H1 (cell line): Measurements from ENCODE around the gene FAAH. TPM values are rescaled to one million over a fixed set of nuclear protein-coding genes. Genes with fewer than 3 reads are reported as not detected.
"Not testable (repeated sequence)": the region's sequence is repeated elsewhere in the genome, so short reads cannot be mapped to it uniquely, and the experiment has no call there.

Source experiments
- CTCF ChIA-PET: fragments of 300-600 bp; sonication (Branson Sonifier 250); formaldehyde crosslinking; loops from one replicate; lab custom pipeline; 2021; ENCODE audit not compliant: partially characterized antibody; lab: Charles Lee
- POLR2A ChIA-PET: fragments of 300-600 bp; sonication (Branson Sonifier 250); formaldehyde crosslinking; loops from one replicate; lab custom pipeline; 2021; ENCODE audit warnings: inconsistent platforms; ENCODE audit not compliant: partially characterized antibody; lab: Charles Lee
- DNase-seq, 2 experiments: peaks; one replicate each; pipeline versions ENCODE4 v3.0.0 to v3.0.0-alpha.2; 2010 to 2022; ENCODE audit warnings: low spot score in 2 of 2, low read depth in 1 of 2, mixed read lengths in 1 of 2
- FAIRE-seq: peaks from 2 replicates; lab custom pipeline; 2011; peaks lifted over from hg19 to GRCh38; lab: Jason Lieb, UNC
- H2AFZ ChIP-seq: 2 replicates; pipeline ENCODE4 v1.8.1; 2012; ENCODE audit warnings: low read length, inconsistent platforms
- H2AK5ac ChIP-seq: 2 replicates; pipeline ENCODE4 v1.6.1; 2013; ENCODE audit warnings: low read depth, low read length
- H2BK120ac ChIP-seq: replicated peaks from 2 replicates; pipeline ENCODE3; 2013; ENCODE audit warnings: low read depth, low read length, inconsistent platforms
- H2BK12ac ChIP-seq: 2 replicates; pipeline ENCODE4 v1.6.1; 2013; ENCODE audit warnings: low read depth, low read length
- H2BK15ac ChIP-seq: 2 replicates; pipeline ENCODE4 v1.6.1; 2013; ENCODE audit warnings: low read length
- H2BK20ac ChIP-seq: 2 replicates; pipeline ENCODE4 v1.6.1; 2013; ENCODE audit warnings: low read length
- H2BK5ac ChIP-seq: 2 replicates; pipeline ENCODE4 v1.6.1; 2013; ENCODE audit warnings: low read depth, low read length
- H3K14ac ChIP-seq: 2 replicates; pipeline ENCODE4 v1.6.1; 2013; ENCODE audit warnings: inconsistent platforms; ENCODE audit not compliant: insufficient read length
- H3K18ac ChIP-seq: 2 replicates; pipeline ENCODE4 v1.6.1; 2013; ENCODE audit warnings: low read length; ENCODE audit errors: extremely low read depth
- H3K23ac ChIP-seq: 2 replicates; pipeline ENCODE4 v1.6.1; 2013; ENCODE audit warnings: inconsistent platforms; ENCODE audit not compliant: insufficient read length
- H3K23me2 ChIP-seq: 2 replicates; pipeline ENCODE4 v1.6.1; 2013; ENCODE audit warnings: low read depth, low read length
- H3K27ac ChIP-seq: 2 replicates; pipeline ENCODE4 v1.6.1; 2011; ENCODE audit warnings: low read depth, low read length, inconsistent platforms
- H3K27me3 ChIP-seq, 4 experiments: replicated peaks in 1 of 4; 1 replicate in 1 of 4; 2 replicates in 3 of 4; pipeline versions ENCODE4 v1.6.1 to v1.8.1; 2011 to 2013; ENCODE audit warnings: low read length in 3 of 4, mild to moderate bottlenecking in 3 of 4, inconsistent platforms in 2 of 4, mixed read lengths in 2 of 4, moderate library complexity in 1 of 4; ENCODE audit not compliant: control insufficient read depth in 3 of 4, insufficient read depth in 3 of 4; ENCODE audit errors: extremely low read depth in 1 of 4
- H3K36me3 ChIP-seq, 4 experiments: 2 replicates each; pipeline versions ENCODE4 v1.6.1 to v1.8.1; 2011 to 2013; ENCODE audit warnings: mild to moderate bottlenecking in 4 of 4, low read length in 3 of 4, moderate library complexity in 2 of 4, control low read depth in 1 of 4, inconsistent platforms in 1 of 4; ENCODE audit not compliant: insufficient read depth in 4 of 4, control insufficient read depth in 2 of 4
- H3K4ac ChIP-seq: replicated peaks from 2 replicates; pipeline ENCODE3; 2013; ENCODE audit warnings: low read length, low read depth, mixed read lengths, inconsistent platforms; ENCODE audit not compliant: insufficient read length
- H3K4me1 ChIP-seq, 4 experiments: replicated peaks in 1 of 4; 1 replicate in 1 of 4; 2 replicates in 3 of 4; pipeline versions ENCODE4 v1.6.1 to v1.8.1; 2011 to 2013; ENCODE audit warnings: low read length in 3 of 4, inconsistent platforms in 2 of 4, mixed read lengths in 1 of 4; ENCODE audit not compliant: insufficient read depth in 4 of 4, control insufficient read depth in 3 of 4
- H3K4me2 ChIP-seq, 2 experiments: 2 replicates each; pipeline versions ENCODE4 v1.6.1 to v1.8.1; 2011 to 2013; ENCODE audit warnings: low read depth in 2 of 2, low read length in 2 of 2, control low read depth in 1 of 2, inconsistent platforms in 1 of 2, mild to moderate bottlenecking in 1 of 2; ENCODE audit not compliant: insufficient read depth in 1 of 2
- H3K4me3 ChIP-seq, 4 experiments: fragments of 200-600, 300-600 bp in 1 of 4; sonication (generic), shearing (Covaris generic), sonication (Bioruptor Twin) in 1 of 4; 2 replicates each; pipeline versions ENCODE4 v1.5.1 to v1.8.1; 2011 to 2016; ENCODE audit warnings: low read length in 4 of 4, low read depth in 3 of 4, control low read depth in 2 of 4, inconsistent platforms in 2 of 4, mild to moderate bottlenecking in 2 of 4, mixed read lengths in 1 of 4, moderate library complexity in 1 of 4; ENCODE audit not compliant: insufficient read depth in 2 of 4; ENCODE audit errors: extremely low read depth in 1 of 4
- H3K56ac ChIP-seq: replicated peaks from 2 replicates; pipeline ENCODE3; 2013; ENCODE audit warnings: low read depth, mild to moderate bottlenecking, mixed read lengths, low read length, inconsistent platforms; ENCODE audit not compliant: insufficient read length
- H3K79me1 ChIP-seq: 2 replicates; pipeline ENCODE4 v1.6.1; 2013; ENCODE audit warnings: low read depth, low read length, control low read depth
- H3K79me2 ChIP-seq, 2 experiments: 2 replicates each; pipeline versions ENCODE4 v1.6.1 to v1.8.1; 2012 to 2013; ENCODE audit warnings: low read length in 2 of 2, mild to moderate bottlenecking in 2 of 2, inconsistent platforms in 1 of 2; ENCODE audit not compliant: insufficient read depth in 2 of 2, control insufficient read depth in 1 of 2
- H3K9ac ChIP-seq, 4 experiments: replicated peaks in 1 of 4; 1 replicate in 1 of 4; 2 replicates in 3 of 4; pipeline versions ENCODE4 v1.6.1 to v1.8.1; 2011 to 2013; ENCODE audit warnings: low read depth in 3 of 4, low read length in 3 of 4, control low read depth in 2 of 4, mild to moderate bottlenecking in 2 of 4, moderate library complexity in 2 of 4, inconsistent platforms in 1 of 4; ENCODE audit errors: extremely low read depth in 1 of 4
- H3K9me3 ChIP-seq, 2 experiments: 2 replicates each; pipeline versions ENCODE4 v1.6.1 to v1.8.1; 2012 to 2013; ENCODE audit warnings: mild to moderate bottlenecking in 2 of 2, moderate library complexity in 2 of 2, control low read depth in 1 of 2, inconsistent platforms in 1 of 2, low read depth in 1 of 2, low read length in 1 of 2, mixed read lengths in 1 of 2; ENCODE audit not compliant: insufficient read depth in 2 of 2
- H4K20me1 ChIP-seq, 2 experiments: replicated peaks in 1 of 2; 2 replicates each; pipeline versions ENCODE3 to v1.8.1; 2011 to 2013; ENCODE audit warnings: inconsistent platforms in 2 of 2, low read length in 2 of 2, mild to moderate bottlenecking in 1 of 2; ENCODE audit not compliant: insufficient read depth in 2 of 2, control insufficient read depth in 1 of 2
- H4K5ac ChIP-seq: 2 replicates; pipeline ENCODE4 v1.6.1; 2013; ENCODE audit warnings: low read length, low read depth, mixed read lengths, inconsistent platforms; ENCODE audit not compliant: insufficient read length
- H4K8ac ChIP-seq: 2 replicates; pipeline ENCODE4 v1.8.0; 2013; ENCODE audit warnings: mild to moderate bottlenecking, moderate library complexity, low read length, inconsistent platforms; ENCODE audit not compliant: insufficient read depth; ENCODE audit errors: extremely low read depth
- H4K91ac ChIP-seq: replicated peaks from 2 replicates; pipeline ENCODE3; 2013; ENCODE audit warnings: low read length, mixed read lengths, inconsistent platforms; ENCODE audit not compliant: insufficient read length
- MAFK ChIP-seq: IDR thresholded peaks from 2 replicates; pipeline ENCODE4 v1.6.1; 2012; ENCODE audit warnings: low read depth, mild to moderate bottlenecking, improper control_type of control experiment, low read length
- WGBS, 2 experiments: shearing (Covaris generic) in 1 of 2; methylation state at CpG; one replicate each; pipeline versions ENCODE4 v1.1.6 to v1.1.7; 2013 to 2015; ENCODE audit warnings: low lambda C conversion rate in 2 of 2, mixed read lengths in 2 of 2, inconsistent platforms in 1 of 2, low coverage in 1 of 2, missing lambda C conversion rate in 1 of 2; ENCODE audit not compliant: insufficient replicate concordance in 2 of 2, insufficient coverage in 1 of 2, insufficient read length in 1 of 2; ENCODE audit errors: extremely low coverage in 1 of 2, missing lambda C conversion rate in 1 of 2; 5-methylcytosine and 5-hydroxymethylcytosine counted together
- polyA plus RNA-seq, 7 experiments: library from polyadenylated mRNA; depleted of rRNA in 3 of 7; stranded (reverse) in 5 of 7; unstranded in 2 of 7; fragments of >200 nt in 5 of 7; fragments of 200-250 nt in 2 of 7; gene quantifications; 1 replicate in 5 of 7; 2 replicates in 1 of 7; 4 replicates in 1 of 7; pipeline versions ENCODE4 v1.2.1 to v1.2.3, GENCODE V29; 2011 to 2013; ENCODE audit warnings: missing spikeins in 2 of 7, mixed read lengths in 2 of 7
- total RNA-seq: library from RNA; stranded (reverse); fragmentation: NEBNext Ultra II Directional; extraction: Animal tissue kit (Norgen Biotek cat#: 25700); gene quantifications from 2 replicates; pipeline ENCODE4 v1.2.1, GENCODE V29; 2021

Gene FAAH
- total and polyA plus RNA-seq, 2 of the 8 experiments (the other 6 are each of a cell fraction or from before 2014, with no cell fraction given): 41.2 to 47.3 TPM

DNA sequence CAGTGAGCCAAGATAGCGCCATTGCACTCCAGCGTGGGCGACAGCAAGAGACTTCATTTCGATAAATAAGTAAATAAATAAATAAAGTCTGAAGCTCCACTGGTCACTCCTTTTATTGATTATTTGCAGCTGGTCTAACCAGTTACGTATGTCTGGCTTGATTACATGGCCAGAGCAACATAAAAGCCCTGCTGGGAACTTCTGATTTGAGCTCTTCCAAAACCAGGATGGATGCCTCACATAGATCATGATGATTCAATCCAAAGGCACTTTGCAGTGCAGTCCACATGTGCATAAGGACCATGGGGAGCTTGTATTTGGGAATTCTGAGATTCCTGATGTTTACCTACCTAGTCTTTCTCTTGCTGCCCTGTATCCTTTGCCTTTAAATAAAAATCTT lies 29.5 kb upstream of the FAAH start (continued):
- TF ChIP-seq MAFK: no peak

DNA sequence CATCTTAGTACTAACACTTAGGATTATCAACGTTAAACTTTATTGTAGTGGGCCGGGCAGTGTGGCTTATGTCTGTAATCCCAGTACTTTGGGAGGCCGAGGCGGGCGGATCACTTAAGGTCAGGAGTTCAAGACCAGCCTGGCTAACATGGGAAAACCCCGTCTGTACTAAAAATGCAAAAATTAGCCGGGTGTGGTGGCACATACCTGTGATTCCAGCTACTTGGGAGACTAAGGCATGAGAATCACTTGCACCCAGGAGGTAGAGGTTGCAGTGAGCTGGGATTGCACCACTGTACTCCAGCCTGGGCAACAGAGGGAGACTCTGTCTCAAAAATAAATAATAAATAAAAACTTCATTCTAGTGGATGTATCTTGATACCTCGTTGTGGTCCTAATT lies 28.3 kb upstream of the FAAH start:
- CTCF ChIA-PET: interaction anchor here (0.7 to 2.1 kb wide), 3 partner anchors 10 to 334 kb away, joined by 3 to 4 read pairs (median 3); no protein-coding TSS in a partner anchor
- not testable (repeated sequence) for H2BK12ac ChIP-seq, H2BK5ac ChIP-seq, H3K4ac ChIP-seq, H4K5ac ChIP-seq, H4K20me1 ChIP-seq, DNase-seq, H3K27ac ChIP-seq, H3K27me3 ChIP-seq, H3K9ac ChIP-seq, H3K9me3 ChIP-seq, H4K8ac ChIP-seq, H3K56ac ChIP-seq, H3K79me2 ChIP-seq, H3K18ac ChIP-seq, H2BK120ac ChIP-seq, H3K4me2 ChIP-seq, H3K23me2 ChIP-seq, H3K4me1 ChIP-seq, H3K4me3 ChIP-seq, H2BK15ac ChIP-seq, H3K79me1 ChIP-seq, FAIRE-seq, H2AFZ ChIP-seq, H3K23ac ChIP-seq, H3K14ac ChIP-seq, H2AK5ac ChIP-seq, H4K91ac ChIP-seq, H2BK20ac ChIP-seq
- POLR2A ChIA-PET: interaction anchor here (1.1 kb wide), 1 partner anchor 11 kb away, joined by 3 read pairs; no protein-coding TSS in a partner anchor
- peaks cover 6 to 45% (median 19%) of the 10 kb centered on the region in 4 experiments for H3K36me3 ChIP-seq
- WGBS, 2 experiments: 96% methylated on average over 8 of the region's 8 CpGs; no CpG with 5 or more reads in 1 of the 2 experiments
